Measurements from ENCODE around the gene GEMIN7.

DNA sequence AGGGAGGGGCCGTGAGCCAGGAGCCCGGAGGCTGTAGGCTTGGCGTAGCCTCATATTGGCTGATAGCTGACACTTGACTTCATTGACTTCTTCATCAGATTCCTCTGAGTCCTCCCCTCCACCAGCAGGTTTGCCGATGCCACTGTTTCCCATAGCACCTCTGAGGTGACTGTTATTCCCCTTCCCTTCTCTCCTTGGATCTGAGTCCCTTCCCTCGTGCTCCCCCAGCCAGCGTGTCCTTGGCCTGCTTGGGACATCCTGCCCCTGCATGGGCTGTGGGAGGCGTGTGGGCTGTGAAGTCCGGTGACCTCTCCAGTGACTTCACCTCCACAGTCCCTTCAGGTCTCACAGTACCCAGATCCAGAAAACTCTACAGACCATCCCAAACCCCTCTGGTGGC is 22.7 kb downstream of the GEMIN7 start:
- no peak for TF ChIP-seq CTCF (IDR thresholded peaks at IDR 0.05; ENCODE audit: insufficient read depth, low read length, poor library complexity, severe bottlenecking)
- TF ChIP-seq EZH2phosphoT487 (conservative IDR thresholded peaks at IDR 0.05; ENCODE audit: low read length), result no peak

Measured in SU-DHL-6 (cell line).